Activated CD8-positive, alpha-beta memory T cell treated with anti-CD3 and anti-CD28 coated beads for 24 hours (primary cell): Measurements from ENCODE around the gene DST.
"Not testable (repeated sequence)": the region's sequence is repeated elsewhere in the genome, so short reads cannot be mapped to it uniquely, and the experiment has no call there.

ENCODE experiments used
- DNase-seq: peaks from one replicate; pipeline ENCODE4 v3.0.0-alpha.2; 2020

Gene DST

DNA sequence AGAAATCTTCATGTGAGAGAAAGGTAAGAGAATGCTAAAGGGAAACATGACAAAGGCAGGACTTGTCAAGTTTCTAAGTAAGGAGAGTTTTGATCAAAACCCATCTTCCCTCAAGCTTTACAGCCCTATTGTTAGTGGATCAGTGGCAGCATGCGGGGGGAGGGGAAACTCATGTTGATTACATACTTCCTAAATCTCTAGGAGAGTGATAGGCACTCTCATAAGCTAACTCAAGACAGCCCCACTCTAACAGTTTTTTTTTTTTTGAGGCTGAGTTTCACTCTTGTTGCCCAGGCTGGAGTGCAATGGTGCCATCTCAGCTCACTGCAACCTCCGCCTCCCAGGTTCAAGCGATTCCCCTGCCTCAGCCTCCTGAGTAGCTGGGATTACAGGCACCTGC lies 18.6 kb upstream of the DST start:
- DNase-seq: not testable (repeated sequence)

DNA sequence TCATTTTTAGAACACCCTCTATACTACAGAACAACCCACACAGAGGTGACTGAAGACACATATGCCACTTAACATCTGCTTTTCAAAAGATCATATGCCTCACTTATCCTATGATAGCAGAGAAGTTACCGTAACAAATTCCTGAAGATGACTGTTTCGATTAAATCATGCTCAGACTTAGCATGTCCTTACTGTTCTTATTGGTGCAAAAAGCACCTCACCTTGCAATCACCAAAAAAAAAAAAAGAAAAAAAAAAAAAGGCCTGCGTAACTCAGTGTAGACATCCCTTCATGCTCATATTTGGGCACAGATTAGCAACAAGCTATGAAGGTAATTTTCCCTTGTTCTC lies 17.7 kb upstream of the DST start:
- no peak for DNase-seq

DNA sequence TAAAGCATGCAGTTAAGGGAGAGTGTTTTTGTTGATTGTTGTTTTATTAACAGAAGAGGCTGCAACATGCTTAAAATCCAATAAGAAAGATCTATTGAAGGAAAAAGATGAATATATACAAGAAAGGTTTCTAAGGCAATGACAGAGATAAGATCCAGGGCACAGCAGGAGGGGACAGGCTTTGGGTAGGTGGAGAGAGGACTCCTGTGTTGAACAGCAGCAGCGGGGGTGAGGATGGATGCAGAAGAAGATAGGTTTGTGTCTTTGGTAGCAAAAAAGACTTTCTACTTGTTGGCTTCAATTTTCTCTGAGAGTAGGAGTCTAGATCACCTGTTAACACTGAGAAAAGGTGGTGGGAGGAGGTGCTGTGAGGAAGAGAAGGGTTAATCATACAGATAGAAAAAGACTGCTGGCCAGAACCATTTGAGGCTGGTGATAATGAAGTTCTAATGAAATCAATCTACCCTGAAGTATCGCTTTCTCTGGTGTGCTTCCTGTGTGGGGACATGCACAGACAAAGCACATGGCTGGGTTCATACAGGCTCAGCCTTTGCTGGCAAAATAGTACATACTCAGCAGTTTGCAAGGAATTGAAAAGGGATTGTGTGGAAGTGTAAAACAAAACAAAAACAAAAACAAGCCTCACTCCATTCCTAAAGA lies 17.2 kb upstream of the DST start:
- no peak for DNase-seq

DNA sequence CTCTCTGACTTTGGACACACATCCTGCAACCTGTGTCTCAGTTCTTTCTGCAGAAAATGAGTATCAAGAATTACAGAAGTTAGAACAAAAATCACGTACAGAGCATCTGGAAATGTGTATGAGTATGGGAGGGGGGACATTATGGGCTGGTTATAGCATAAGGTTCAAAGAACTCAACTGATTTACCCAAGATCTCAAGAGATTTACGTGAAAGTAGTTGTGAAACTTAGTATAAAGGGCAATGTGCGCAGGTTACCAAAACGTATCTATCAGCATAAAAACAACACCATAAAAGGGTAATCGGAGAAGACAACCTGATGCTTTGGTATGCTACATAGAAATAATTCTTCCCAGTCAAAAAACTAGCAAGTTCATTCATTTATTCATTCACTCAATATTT lies 15.6 kb upstream of the DST start:
- no peak for DNase-seq

DNA sequence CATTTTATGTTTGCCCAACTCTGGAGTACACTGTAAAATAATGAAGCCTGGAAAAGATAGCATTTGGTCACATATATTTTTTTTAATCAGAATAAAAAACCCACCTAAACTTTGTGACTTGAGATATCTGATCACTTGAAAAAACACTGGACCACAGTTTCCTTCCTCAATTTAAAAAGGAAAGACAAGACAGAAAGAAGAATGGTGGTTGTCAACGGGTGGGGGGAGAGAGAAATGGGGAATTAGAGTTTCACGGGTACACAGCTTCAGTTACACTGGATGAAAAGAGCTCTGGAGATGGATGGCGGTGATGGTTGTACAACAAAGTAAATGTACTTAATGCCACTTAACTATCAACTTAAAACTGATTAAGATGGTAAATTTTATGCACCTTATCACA lies 14.7 kb upstream of the DST start:
- DNase-seq: no peak

DNA sequence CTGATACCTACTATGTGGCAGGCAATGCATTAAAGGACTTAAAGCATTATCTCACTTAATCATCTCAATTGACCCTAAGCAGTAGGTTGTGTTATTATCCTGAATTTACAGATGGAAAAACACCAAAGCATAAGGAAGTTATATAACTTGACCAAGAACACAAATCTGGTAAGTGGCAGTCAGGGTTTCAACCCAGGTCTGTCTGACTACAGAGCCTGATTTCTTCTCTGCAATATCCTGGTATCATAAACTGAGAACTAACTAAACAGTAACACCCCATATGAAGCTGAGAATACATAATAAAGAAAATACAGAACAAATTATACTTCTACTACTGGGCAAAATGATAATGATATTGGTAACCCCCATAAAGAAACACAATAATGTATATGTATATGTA lies 13.8 kb upstream of the DST start:
- DNase-seq: no peak

DNA sequence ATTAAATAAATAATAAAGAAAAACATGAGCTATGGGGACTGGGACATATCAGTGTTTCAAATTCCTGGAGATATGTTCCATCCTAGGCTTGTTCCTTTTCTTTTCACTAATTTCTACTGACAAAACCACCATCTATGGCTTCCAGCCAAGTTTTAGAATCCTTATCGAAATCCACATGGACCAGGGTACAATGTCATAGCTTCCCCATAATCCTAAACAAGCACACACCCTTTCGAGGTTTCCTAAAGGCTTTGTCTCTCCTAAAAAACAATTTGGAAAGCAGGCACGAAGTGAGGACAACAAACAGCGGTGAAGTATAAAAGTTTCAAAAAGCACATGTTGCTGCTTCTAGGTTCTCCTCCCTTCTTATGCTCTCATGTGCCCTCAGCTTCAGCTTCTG lies 13.3 kb upstream of the DST start:
- no peak for DNase-seq

DNA sequence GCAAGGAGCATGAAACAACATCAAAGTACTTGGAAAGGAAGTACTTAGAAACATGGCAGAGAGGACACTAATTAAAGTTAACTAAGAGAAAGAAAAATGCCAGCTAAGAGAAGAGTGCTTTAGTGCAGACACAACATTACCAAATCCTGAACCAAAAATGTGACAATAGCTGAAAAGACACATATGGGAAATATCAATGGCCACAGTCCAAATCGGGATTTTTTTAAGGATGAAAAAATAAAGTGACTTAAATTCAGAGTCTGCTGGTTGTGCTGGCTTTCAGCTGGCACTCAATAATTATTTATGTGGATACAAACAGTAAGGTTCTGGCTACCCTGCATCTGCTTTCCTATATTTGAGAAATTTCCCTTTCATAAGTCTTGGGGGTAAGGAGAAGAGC lies 12.6 kb upstream of the DST start:
- DNase-seq: no peak

DNA sequence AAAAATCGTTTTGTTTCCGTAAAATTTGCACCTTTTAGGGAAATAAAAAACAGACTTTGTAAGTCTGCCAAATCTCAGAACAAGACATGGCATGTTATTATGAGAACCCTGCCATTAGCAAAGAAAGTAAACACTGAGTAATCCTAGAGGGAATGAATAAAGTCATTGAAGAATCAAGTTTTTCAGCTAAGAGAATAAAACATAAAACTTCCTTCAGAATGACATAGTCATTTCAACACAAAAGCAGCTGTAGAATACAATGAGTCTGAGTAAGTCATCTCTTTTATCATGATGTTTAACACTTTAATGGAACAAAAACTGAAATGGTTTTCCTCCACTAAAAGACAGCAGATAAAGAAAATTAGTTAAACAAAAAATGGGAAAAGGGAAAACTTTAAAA lies 10.3 kb upstream of the DST start:
- DNase-seq: no peak

DNA sequence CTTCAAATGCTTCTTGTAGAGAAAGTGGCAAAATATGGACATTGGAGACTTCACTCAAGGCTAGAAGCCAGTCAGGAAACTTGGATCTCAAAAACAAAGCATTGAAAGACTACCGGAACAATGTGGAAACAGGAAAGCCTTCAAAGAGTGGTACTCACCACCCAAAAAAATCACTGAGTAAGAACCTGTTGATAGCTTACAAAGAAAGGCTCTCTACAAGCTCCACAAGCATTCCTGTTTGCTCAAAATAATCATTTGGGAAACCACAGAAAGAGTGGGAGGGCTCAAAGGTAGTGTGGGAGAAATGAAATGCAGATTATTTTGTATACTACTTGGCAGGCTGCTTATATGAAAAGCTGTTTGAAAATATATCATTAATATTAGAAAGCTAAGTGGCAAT lies 9.5 kb upstream of the DST start:
- no peak for DNase-seq

DNA sequence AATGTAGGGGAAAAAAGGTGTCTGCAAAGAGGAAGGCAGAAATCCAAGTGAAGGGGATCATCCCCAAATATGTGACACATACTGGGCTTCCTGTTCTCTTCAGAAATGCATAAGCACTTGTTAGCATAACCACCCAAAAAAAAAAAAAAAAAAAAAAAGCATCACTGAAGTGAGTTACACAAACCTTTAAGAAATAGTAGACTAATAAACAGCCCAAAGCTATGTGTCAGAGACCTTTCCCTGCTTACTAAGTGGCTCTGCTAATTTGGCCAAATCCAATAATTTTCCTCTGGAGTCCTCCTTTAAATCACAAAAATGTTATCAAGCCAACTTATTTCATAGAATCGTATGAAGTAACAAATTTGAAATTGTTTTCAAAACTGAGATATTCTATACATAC lies 7.5 kb upstream of the DST start:
- DNase-seq: no peak

DNA sequence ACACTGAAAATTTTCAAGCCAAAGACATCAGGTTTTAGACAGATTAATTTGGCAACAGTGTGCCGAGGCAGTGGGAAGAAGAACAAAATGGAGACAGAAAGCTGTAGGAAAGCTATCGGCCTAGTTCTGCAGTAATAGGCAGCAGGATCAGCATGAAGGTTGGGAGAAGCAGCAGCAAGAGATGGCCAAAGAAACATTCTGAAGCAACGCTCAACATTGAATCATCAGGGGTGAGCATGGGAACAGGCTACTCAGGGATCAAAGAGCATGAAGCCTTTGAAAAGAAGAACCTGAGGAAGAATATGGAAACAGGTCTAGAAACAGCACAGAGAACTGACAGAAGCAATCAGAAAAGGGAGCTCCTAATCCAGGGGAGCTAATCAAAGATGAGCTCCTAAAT lies 7.1 kb upstream of the DST start:
- no peak for DNase-seq

DNA sequence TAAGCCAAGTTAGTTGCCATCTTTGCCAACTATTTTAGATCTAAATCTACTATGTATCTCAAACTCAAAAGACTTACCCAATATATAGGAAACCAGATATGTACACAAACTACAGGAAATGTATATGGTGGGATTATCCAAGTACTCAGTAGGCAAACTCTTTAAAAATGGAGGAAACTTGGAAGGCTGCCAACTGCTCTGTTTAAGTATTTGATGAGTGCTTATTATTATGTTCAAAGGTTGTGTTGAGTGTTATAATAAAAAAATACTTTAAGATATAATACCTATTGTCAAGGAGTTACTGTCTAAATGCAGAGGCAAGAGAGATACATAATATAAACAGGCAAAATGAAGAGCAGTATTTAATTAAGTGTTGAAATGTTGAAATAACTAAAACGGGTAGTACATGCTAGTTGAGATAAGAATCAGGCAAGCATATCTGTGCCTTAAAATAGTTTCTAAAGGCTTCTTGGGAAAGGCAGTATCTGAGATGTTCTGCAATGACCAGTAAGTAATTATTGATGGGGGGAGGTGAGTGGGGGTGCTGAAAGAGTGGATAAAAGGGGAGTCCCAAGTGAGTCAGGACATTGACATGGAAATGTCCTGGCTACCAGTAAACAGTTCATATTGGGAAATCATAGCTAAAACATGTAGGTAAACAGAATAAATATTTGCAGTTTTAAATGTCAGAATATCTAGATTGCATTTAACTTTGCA lies 6.5 kb upstream of the DST start:
- DNase-seq: no peak

DNA sequence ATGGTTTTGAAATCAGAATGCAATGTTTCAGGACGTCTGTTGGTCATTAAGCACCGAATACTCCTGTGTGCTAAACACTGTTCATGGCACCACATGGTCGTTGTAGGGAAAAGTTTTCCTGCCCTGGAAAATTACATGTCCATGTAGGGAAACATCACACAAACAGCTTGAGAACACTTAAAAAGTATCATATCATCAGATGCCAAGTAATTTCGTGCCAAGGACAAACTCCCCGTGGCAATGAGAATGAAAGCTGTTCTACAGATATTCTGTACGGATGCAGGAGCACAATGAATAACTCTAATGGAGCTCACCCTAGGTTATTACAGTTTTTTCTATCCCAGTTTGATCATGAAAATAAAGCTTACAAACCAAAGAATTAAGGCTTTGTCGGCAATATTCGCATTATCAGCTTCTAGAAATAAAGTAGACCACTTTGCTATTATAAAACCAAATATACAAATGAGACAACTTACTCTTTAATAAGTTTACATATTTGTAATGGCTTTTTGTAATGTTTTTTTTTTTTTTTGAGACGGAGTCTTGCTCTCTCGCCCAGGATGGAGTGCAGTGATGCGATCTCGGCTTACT lies 4.6 kb upstream of the DST start:
- DNase-seq: no peak

DNA sequence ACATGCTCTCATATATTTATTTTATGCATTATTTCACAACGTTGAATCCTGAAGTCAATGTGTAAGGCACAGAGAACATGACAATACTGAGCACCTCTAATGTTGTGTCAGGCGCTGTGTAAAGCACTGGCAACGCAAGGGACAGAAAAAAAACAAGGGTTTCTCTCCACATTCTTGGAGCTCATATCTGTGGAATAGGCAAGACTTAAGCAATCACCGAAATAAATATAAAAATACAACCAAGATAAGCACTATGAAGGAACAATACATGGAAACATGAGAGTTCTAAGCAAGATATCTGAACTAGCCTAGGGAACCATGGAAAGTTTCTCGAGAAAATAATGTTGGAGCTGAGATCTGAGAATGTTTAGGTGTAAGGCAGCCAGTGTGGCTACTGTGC lies 1.7 kb upstream of the DST start:
- DNase-seq: no peak

DNA sequence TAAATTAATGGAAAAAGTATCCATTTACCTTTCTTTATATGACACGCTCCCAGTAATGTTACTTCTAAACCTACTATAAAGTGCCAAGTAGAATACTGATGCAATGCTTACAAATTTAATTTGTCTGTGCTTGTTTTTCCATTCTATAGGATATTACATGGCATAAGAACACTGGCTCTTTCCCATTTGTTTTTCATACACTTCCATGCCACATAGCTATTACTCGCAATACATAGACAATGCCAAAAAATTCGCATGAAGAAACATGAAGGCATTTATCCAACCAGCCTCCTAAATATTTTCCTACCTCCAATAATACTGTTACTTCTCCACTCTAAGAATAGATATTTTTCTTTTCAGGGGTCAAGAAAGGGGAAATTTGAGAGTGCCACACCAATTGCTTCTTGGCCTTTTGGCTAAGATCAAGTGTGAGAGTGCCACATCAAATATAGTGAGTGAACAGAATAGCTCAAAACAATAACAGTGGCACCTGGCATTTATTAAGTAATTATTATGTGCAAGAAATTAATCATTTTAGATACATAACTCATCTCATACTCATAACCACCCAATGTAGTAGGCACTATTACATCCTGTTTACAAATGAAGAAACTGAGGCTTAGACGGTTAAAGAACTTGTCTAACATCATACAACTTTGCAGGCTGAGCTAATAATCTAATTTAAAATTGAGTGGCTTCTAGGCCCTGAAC lies 845 bp upstream of the DST start:
- DNase-seq: no peak

DNA sequence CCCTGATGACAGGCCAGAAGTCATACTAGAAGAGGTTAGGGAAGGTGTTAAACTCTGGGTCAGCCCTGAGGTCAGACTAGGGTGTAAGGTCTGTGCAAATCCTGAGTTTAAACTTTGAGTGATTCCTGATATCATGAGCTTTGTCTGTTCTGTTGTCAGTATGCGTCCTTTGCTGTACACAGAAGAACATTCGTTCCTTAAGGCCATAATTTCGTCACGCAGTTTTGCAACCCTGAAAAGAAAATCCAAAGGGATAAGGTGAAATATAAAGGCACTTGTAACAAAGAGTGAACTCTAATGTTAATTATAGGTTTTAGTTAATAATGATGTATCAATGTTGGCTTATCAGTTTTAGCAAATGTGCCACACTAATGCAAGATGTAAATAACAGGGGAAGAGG lies 2.3 kb downstream of the DST start:
- DNase-seq: no peak

DNA sequence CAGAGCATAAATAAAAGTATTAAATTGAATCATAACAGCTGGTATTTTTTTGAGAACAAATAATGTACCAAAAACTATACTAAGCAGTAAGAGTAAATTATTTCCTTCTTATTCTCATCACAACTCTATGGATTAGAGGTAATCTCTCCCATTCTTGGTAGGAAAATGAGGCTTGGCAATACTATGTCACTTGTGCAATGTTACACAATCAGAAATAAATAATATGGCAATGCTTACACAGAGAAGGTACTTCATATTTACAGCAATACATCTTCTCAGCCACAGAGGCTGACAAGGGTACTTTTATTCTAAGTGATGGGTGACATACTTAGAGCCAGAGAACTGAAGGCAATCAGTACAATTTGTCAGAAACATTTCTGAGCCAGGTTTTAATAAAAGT lies 3.9 kb downstream of the DST start:
- no peak for DNase-seq

DNA sequence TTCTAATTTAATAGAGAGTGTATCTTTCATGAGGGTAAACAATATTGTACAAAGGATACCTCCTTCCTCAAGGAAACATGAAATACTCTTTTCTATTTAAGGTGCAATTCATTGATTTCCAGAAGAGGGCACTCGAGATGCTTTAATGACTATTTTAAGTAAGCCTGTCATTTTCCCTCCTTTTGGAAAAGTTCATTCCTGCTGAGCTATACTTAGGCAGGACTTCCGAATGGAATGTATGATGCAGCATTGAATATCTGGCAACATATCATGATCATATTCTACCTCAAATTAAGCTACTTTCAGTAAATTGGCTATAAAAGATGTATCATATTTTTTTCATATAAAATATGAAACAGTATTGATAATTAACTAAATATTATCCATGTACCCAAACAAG lies 5.0 kb downstream of the DST start:
- DNase-seq: no peak

DNA sequence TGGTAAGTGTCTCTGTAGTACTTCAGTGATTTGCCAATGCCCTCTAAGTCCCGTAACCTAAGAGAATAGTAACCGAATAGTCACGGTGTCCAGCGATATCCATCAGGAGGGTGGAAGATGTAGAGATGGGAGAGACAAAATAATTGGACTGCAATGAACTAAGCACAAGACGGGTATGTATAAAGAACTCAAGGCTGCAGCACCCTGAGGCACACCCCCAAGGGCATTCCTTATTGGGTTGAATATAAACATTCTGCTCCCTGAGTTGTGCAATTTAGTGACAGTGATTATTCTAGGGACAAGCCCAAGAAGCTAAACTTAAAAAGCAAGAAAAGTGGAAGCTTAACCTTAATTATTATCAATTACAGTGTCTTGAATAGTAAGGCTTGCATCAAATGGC lies 14.6 kb downstream of the DST start:
- DNase-seq: no peak

DNA sequence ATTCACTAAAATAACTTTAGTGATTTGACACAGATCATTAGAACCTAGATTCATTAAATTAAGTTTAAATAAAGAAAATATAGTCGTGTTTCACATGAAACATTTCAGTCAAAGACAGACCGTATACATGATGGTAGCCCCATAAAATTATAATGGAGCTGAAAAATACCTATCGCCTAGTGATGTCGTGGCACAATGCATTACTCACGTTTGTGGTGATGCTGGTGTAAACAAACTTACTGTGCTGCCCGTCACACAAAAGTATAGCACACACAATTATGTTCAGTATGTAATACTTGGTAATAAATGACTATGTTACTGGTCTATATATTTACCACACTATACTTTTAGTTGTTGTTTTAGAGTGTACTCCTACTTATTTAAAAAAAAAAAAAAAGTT lies 17.3 kb downstream of the DST start:
- no peak for DNase-seq

DNA sequence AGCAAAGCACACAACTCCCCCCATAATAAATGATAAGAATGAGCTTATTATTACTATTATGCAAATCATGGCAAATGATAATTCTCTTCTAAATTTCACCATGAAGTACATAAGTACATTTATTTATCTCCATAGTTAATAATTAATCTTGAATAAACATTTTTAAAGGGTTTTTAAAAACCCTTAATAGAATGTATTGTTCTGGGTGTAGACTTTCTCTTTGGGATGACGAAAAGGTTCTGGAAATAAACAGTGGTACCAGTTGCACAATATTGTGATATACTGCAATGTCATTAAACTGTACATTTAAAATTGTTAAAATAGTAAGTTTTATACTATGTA lies 18.0 kb downstream of the DST start:
- DNase-seq: no peak

DNA sequence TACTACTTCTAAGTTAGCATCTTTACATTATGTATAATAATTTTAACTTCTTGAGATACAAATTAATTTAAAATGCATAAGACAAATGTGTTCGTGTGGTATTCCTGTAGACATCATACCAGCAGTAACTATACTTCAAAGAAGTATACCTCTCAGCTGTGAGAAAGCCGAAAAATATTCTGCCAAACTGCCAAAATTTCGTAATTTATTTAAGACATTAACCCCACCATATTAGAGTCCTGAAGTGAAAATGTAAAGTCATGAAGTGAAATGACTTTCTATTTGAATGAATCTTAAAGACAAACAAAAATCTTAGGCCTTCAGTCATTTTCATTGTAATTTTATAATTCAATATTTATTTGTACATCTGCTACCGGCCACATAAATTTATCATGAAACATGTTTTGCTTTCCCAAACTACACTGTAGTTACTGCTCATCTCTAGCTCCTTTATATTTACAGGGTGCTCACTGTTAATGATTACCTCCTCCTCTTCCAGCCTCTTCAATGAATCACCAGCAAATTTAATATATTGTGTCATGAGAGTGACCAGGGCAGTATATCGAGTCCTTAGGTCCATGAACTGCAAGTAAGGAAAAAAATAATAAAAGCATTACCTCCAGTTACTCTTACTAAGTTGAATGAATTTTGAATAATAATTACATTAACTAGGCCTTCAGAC lies 18.5 kb downstream of the DST start:
- no peak for DNase-seq
